Measurements from ENCODE around the gene RNF13.

RNF13 gene, protein sequence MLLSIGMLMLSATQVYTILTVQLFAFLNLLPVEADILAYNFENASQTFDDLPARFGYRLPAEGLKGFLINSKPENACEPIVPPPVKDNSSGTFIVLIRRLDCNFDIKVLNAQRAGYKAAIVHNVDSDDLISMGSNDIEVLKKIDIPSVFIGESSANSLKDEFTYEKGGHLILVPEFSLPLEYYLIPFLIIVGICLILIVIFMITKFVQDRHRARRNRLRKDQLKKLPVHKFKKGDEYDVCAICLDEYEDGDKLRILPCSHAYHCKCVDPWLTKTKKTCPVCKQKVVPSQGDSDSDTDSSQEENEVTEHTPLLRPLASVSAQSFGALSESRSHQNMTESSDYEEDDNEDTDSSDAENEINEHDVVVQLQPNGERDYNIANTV

DNA sequence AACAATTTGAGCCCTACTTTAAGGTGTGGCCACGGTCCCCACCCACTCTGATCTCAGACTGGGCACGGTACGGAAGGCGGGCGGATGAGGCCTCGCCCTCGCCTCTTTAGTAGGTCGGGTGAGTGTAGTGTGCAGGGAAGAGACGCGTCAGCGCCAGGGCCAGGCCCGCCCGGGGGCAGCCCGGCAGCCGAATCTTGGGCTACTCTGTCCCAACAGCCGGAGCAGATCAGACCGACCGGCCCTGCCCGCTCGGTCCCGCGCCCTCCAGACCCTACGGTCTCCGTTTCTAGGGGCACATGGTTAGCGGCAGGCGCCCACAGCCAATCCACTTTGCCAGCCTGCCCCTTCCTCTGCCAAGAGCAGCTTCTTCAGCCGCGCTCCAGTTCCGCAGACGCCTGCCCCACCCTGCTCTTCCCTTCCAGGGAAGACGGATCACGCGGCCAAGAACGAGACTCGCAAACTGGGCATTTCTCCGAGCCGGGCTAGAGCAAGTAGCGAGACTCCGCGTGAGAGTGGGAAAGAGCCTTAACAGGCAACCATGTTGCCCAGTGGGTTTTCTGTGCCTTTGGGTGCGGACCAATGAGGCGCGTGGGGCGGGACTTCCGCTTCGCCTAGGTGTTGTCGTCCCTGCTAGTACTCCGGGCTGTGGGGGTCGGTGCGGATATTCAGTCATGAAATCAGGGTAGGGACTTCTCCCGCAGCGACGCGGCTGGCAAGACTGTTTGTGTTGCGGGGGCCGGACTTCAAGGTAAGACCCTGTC is at the start of gene RNF13:
Gene RNF13 (plus strand): TSS at position 610 of the 761 bp plus-strand sequence. CDS start 32,812 bp downstream, outside the sequence.
- peak within 1 kb of the TSS; percentile 86 for H3K4me3 ChIP-seq (ENCODE audit: low read depth, low read length)
- DNase-seq (ENCODE audit: low read depth) = peak; percentile 97
- TF ChIP-seq, protein P1, sequence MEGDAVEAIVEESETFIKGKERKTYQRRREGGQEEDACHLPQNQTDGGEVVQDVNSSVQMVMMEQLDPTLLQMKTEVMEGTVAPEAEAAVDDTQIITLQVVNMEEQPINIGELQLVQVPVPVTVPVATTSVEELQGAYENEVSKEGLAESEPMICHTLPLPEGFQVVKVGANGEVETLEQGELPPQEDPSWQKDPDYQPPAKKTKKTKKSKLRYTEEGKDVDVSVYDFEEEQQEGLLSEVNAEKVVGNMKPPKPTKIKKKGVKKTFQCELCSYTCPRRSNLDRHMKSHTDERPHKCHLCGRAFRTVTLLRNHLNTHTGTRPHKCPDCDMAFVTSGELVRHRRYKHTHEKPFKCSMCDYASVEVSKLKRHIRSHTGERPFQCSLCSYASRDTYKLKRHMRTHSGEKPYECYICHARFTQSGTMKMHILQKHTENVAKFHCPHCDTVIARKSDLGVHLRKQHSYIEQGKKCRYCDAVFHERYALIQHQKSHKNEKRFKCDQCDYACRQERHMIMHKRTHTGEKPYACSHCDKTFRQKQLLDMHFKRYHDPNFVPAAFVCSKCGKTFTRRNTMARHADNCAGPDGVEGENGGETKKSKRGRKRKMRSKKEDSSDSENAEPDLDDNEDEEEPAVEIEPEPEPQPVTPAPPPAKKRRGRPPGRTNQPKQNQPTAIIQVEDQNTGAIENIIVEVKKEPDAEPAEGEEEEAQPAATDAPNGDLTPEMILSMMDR (conservative IDR thresholded peaks at IDR 0.05; ENCODE audit: low read depth, low read length) = no peak

DNA sequence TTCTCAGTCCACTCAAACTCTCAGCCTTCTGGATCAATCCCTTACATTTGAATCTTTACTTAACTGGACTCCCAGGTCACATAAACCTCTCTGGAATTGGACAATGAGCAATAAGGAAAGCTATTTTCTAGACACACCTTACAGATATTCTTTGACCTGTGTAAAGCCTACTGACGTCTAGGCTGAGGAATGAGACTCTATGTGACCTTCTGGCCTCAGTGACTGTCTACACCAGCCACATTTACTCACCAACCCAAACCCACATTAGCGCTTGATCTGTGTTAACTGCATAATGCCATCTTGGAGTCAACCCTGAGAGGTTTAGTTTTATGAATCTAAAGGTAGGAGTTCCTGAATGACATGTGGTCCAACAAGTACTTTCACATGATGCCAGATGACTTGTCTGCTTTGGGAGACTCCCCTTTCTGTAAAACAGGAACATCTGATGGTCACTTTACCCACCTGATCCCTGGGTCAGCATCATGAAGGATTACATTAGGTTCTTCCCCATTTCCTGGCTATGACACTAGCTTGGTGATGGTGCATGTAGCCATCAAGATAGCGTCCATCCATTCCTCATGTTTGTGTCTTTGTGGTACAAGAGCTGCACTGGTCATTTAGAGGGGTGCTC is 49.3 kb upstream of the RNF13 start:
- TF ChIP-seq, protein P1 (conservative IDR thresholded peaks at IDR 0.05; ENCODE audit: low read depth, low read length) = no peak
- no peak overlapping the region for H3K4me3 ChIP-seq (ENCODE audit: low read depth, low read length)
- no peak for DNase-seq (ENCODE audit: low read depth)

DNA sequence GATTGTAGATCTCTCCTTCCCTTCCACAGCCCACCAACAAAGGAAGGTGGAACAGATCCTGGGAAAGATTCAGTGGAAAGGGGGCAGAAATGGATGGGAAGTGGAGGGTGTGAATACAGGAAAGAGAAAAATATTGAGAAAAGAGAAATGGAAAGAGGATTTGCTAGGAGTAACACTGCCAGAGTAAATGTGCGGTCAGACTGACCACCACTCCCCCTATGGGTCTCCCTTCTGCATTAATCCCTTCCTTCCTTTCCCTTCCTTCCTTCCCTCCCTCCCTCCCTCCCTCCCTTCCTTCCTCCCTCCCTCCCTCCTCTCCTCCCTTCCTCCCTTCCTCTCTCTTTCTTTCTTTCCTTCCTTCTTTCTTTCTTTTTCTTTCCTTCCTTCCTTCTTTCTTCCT is 48.7 kb upstream of the RNF13 start:
- TF ChIP-seq, protein P1 (conservative IDR thresholded peaks at IDR 0.05; ENCODE audit: low read depth, low read length) = no peak
- DNase-seq (ENCODE audit: low read depth) = no peak
- H3K4me3 ChIP-seq (ENCODE audit: low read depth, low read length) = no peak overlapping the region

DNA sequence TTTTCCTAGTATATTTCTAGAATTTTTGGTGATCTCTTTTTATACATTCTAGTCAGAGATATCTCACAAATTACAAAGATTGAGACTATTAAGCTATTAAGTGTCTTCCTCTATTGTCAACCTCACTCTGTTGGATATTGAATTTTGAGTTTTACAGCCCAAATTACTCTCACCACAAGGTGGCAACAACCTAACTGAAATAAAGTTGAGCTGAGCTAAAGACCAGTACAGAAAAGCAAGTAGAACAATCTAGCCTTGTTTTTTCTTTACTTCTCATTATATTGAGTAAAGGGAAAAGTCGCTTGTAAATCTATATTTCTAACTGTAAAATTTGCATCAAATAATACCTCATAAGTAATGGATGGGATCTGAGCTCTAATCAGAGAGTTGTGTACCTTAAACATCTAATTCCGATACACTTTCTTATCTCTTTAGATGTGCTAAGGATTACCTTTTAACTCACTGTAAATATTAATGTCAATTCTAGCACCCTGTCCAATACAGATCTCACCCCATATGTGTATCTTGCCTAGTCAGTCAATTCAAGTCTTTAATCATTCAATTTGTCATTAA is 47.2 kb upstream of the RNF13 start:
- H3K4me3 ChIP-seq (ENCODE audit: low read depth, low read length) = no peak overlapping the region
- peak; percentile 78 for DNase-seq (ENCODE audit: low read depth)
- TF ChIP-seq, protein P1 (conservative IDR thresholded peaks at IDR 0.05; ENCODE audit: low read depth, low read length) = peak; percentile 72

DNA sequence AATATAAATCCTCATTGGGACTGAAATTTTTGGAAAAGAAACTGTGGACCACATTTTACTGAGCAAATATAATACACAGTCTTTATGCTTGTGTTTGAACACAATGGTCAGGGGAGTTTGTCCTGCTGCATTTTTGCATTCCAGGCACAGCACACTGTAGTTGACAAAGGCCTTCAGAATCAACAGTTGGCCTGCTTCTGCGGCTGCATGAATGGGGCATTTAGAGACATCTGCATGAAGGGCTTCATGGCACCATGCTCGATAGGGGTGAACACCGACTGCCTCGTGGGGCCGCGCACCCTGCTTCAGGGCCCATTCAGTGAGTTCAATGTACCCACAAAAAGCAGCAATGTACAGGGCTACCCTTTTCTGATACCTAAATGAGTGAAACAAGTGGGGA is 45.3 kb upstream of the RNF13 start:
- TF ChIP-seq, protein P1 (conservative IDR thresholded peaks at IDR 0.05; ENCODE audit: low read depth, low read length) = no peak
- no peak overlapping the region for H3K4me3 ChIP-seq (ENCODE audit: low read depth, low read length)
- DNase-seq (ENCODE audit: low read depth) = no peak

DNA sequence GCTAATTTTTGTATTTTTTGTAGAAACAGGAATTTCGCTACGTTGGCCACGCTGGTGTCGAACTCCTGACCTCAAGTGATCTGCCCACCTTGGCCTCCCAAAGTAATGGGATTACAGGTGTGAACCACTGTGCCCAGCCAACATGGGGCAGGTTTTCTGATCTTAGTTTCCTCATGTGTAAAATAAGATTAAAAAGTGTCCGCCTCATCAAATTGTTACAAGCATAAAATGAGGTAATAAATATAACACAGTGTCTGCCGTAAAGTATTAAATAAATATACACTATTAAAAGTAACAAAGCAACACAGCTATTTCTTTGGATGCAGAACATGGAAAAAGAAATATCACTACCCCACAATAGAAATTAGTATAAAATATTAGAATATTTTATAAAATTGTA is 44.3 kb upstream of the RNF13 start:
- no peak overlapping the region for H3K4me3 ChIP-seq (ENCODE audit: low read depth, low read length)
- DNase-seq (ENCODE audit: low read depth) = no peak
- TF ChIP-seq, protein P1 (conservative IDR thresholded peaks at IDR 0.05; ENCODE audit: low read depth, low read length) = no peak

Data from choroid plexus epithelial cell (primary cell).